OCI-LY7 (cell line): ENCODE measurements around the gene SNCAIP.
"Not testable (repeated sequence)": the region's sequence is repeated elsewhere in the genome, so short reads cannot be mapped to it uniquely, and the experiment has no call there.

Source experiments
- CTCF ChIP-seq: fragments of 200-600 bp; sonication (generic); conservative IDR thresholded peaks from 2 replicates; pipeline ENCODE4 v1.5.1; 2014; ENCODE audit warnings: mild to moderate bottlenecking, antibody characterized with exemption, low read length, moderate library complexity, mixed read lengths
- EZH2phosphoT487 ChIP-seq: fragments of 200-600 bp; sonication (generic); IDR thresholded peaks from 2 replicates; pipeline ENCODE4 v1.6.1; 2018; ENCODE audit warnings: low read depth, borderline replicate concordance, mild to moderate bottlenecking, mixed run types, antibody characterized with exemption, low read length, moderate library complexity, mixed read lengths

GRCh38 chr5:122382938-122383337 lies 70.9 kb downstream of the SNCAIP start:
- not testable (repeated sequence) for TF ChIP-seq EZH2phosphoT487, CTCF
